Liver (tissue), 2 donors: Measurements from ENCODE around the gene TBX2.

Source experiments
- FOXA1 ChIP-seq: IDR thresholded peaks from 2 replicates; pipeline ENCODE4 v1.6.1; 2016; ENCODE audit warnings: antibody characterized with exemption
- YY1 ChIP-seq: IDR thresholded peaks from 2 replicates; pipeline ENCODE4 v1.6.1; 2016; ENCODE audit warnings: antibody characterized with exemption, mild to moderate bottlenecking
- TF ChIP-seq, protein P1 (sequence below): fragments of 150-350 bp; IDR thresholded peaks from 2 replicates; pipeline ENCODE4 v1.5.1; 2017; ENCODE audit warnings: improper control_type of control experiment, low read depth, low read length; ENCODE audit not compliant: missing input control
- donor health status: healthy.

DNA sequence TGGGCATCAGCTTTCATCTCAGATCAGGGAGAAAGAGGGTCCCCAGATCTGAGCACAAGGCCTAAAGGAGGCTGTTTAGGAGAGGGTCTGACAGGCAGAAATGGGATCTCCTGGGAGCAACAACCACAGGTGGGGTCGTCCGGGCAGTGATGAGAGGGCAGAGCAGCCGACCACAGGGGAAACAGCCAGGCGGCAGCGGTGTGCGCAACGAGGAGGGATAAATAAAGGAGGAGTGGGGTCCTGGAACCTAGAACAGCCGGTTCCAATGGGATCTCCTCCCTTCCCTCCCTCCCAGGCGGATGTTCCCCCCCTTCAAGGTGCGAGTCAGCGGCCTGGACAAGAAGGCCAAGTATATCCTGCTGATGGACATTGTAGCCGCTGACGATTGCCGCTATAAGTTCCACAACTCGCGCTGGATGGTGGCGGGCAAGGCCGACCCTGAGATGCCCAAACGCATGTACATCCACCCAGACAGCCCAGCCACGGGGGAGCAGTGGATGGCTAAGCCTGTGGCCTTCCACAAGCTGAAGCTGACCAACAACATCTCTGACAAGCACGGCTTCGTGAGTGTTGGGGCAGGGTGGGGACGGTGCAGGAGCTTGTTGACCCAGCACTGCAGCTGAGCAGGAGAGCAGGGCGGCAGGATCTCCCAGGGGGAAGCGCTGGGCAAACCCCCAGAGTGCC, 1.9 kb downstream of the TBX2 start:
- TF ChIP-seq, protein P1, sequence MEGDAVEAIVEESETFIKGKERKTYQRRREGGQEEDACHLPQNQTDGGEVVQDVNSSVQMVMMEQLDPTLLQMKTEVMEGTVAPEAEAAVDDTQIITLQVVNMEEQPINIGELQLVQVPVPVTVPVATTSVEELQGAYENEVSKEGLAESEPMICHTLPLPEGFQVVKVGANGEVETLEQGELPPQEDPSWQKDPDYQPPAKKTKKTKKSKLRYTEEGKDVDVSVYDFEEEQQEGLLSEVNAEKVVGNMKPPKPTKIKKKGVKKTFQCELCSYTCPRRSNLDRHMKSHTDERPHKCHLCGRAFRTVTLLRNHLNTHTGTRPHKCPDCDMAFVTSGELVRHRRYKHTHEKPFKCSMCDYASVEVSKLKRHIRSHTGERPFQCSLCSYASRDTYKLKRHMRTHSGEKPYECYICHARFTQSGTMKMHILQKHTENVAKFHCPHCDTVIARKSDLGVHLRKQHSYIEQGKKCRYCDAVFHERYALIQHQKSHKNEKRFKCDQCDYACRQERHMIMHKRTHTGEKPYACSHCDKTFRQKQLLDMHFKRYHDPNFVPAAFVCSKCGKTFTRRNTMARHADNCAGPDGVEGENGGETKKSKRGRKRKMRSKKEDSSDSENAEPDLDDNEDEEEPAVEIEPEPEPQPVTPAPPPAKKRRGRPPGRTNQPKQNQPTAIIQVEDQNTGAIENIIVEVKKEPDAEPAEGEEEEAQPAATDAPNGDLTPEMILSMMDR = no peak
- TF ChIP-seq YY1 (no peak), FOXA1 (no peak)
